Measurements from ENCODE around the gene KIF26B.

KIF26B gene

GRCh38 chr1:245292141-245292540, 137.4 kb downstream of the KIF26B start:
- no peaks in the 10 kb centered on the region for H3K9me3 ChIP-seq (ENCODE audit: control insufficient read depth, low read length)
- H3K27me3 ChIP-seq (replicated peaks; ENCODE audit: control insufficient read depth, insufficient read depth, low read length): peaks cover 10% of the 10 kb centered on the region
- DNase-seq (ENCODE audit: low read depth): no peak
- H3K4me3 ChIP-seq (ENCODE audit: low read length): no peak overlapping the region
- no peaks in the 10 kb centered on the region for H3K4me1 ChIP-seq (ENCODE audit: control insufficient read depth, insufficient read depth, low read length)
- H3K36me3 ChIP-seq (ENCODE audit: control insufficient read depth, insufficient read depth, low read length, severe bottlenecking): no peaks in the 10 kb centered on the region
- H3K9ac ChIP-seq (ENCODE audit: low read length): no peak overlapping the region

GRCh38 chr1:245292553-245292952, 137.8 kb downstream of the KIF26B start:
- Histone ChIP-seq H3K4me1 (ENCODE audit: control insufficient read depth, insufficient read depth, low read length) (no peaks in the 10 kb centered on the region), H3K9me3 (ENCODE audit: control insufficient read depth, low read length) (no peaks in the 10 kb centered on the region), H3K9ac (ENCODE audit: low read length) (no peak overlapping the region), H3K27me3 (replicated peaks; ENCODE audit: control insufficient read depth, insufficient read depth, low read length) (peaks cover 10% of the 10 kb centered on the region), H3K4me3 (ENCODE audit: low read length) (no peak overlapping the region), H3K36me3 (ENCODE audit: control insufficient read depth, insufficient read depth, low read length, severe bottlenecking) (no peaks in the 10 kb centered on the region)
- DNase-seq (ENCODE audit: low read depth): no peak

DNA sequence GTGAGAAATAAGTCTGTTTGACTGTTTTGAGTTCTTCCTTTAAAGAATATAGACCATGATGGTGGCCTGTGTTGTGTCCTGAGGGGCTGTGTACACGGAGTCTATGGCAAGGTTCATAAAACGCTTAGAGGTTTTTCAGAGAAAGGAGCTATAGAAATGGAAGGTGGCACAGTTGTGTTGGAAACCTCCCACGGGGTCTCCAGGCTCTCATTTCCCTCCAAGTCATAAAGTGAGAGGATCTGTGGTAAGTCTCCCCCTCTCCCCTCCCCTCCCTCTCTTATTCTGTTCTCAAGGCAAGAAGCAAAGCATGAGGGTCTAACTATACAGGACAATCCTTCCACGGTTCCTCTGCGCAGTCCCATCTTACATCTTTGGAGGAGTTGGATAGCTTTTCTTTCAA, 139.2 kb downstream of the KIF26B start:
- no peaks in the 10 kb centered on the region for H3K36me3 ChIP-seq (ENCODE audit: control insufficient read depth, insufficient read depth, low read length, severe bottlenecking)
- no peak overlapping the region for H3K4me3 ChIP-seq (ENCODE audit: low read length)
- H3K27me3 ChIP-seq (replicated peaks; ENCODE audit: control insufficient read depth, insufficient read depth, low read length): peaks cover 10% of the 10 kb centered on the region
- peaks cover 2% of the 10 kb centered on the region for H3K4me1 ChIP-seq (ENCODE audit: control insufficient read depth, insufficient read depth, low read length)
- DNase-seq (ENCODE audit: low read depth): no peak
- no peaks in the 10 kb centered on the region for H3K9me3 ChIP-seq (ENCODE audit: control insufficient read depth, low read length)
- no peak overlapping the region for H3K9ac ChIP-seq (ENCODE audit: low read length)

DNA sequence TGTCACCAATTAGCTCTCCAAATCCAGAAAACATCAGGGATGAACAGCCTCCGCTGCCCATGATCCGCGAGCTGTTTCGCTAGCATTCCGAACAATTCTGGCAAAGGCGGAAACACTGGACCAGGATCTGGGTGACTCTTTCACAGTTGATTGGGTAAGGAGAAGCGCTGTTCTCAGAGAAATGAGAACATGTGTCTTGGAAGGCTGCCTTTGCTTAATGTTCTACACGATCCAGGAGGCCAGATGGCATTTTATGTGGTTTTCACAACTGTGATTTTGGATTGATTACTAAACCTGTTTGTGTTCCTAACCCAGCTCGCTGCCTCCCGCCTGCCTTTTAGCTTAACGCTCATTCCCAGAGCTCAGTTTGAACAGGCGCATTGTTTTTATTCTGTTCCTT, 144.0 kb downstream of the KIF26B start:
- DNase-seq (ENCODE audit: low read depth): peak; percentile 70
- Histone ChIP-seq H3K9me3 (ENCODE audit: control insufficient read depth, low read length) (no peaks in the 10 kb centered on the region), H3K4me3 (ENCODE audit: low read length) (peak overlapping the region; percentile 60), H3K9ac (ENCODE audit: low read length) (no peak overlapping the region), H3K27me3 (replicated peaks; ENCODE audit: control insufficient read depth, insufficient read depth, low read length) (peaks cover 13% of the 10 kb centered on the region), H3K4me1 (ENCODE audit: control insufficient read depth, insufficient read depth, low read length) (peaks cover 4% of the 10 kb centered on the region), H3K36me3 (ENCODE audit: control insufficient read depth, insufficient read depth, low read length, severe bottlenecking) (no peaks in the 10 kb centered on the region)

- peaks cover 4% of the 10 kb centered on the region for H3K4me1 ChIP-seq (ENCODE audit: control insufficient read depth, insufficient read depth, low read length)
- H3K9ac ChIP-seq (ENCODE audit: low read length): no peak overlapping the region
- H3K4me3 ChIP-seq (ENCODE audit: low read length): peak overlapping the region; percentile 50
- H3K27me3 ChIP-seq (replicated peaks; ENCODE audit: control insufficient read depth, insufficient read depth, low read length): peaks cover 3% of the 10 kb centered on the region
- H3K36me3 ChIP-seq (ENCODE audit: control insufficient read depth, insufficient read depth, low read length, severe bottlenecking): no peaks in the 10 kb centered on the region
- H3K9me3 ChIP-seq (ENCODE audit: control insufficient read depth, low read length): no peaks in the 10 kb centered on the region
- peak; percentile 62 for DNase-seq (ENCODE audit: low read depth)
Observed at GRCh38 chr1:245301162-245301580, 146.4 kb downstream of the KIF26B start.

DNA sequence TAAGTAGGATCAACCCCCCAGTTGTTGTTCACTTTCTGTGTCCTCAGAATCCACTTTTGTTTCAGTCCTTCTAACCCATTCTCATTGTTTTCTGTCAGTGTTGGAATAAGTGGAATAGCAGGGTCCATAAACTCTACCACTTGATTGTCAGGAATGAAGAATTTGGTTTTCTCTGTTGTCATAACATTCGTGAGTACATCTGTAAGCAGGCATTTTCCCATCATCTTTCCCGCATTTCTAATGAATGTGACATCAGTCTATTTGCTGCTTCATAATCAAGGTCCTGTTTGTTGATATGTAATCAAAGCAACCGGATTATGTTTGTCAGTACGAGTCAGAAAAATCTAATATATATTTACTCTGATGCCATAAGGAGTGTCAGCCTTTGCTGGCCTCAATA, 147.1 kb downstream of the KIF26B start:
- H3K9ac ChIP-seq (ENCODE audit: low read length): no peak overlapping the region
- peaks cover 4% of the 10 kb centered on the region for H3K4me1 ChIP-seq (ENCODE audit: control insufficient read depth, insufficient read depth, low read length)
- DNase-seq (ENCODE audit: low read depth): no peak
- no peak overlapping the region for H3K4me3 ChIP-seq (ENCODE audit: low read length)
- no peaks in the 10 kb centered on the region for H3K9me3 ChIP-seq (ENCODE audit: control insufficient read depth, low read length)
- H3K27me3 ChIP-seq (replicated peaks; ENCODE audit: control insufficient read depth, insufficient read depth, low read length): peaks cover 3% of the 10 kb centered on the region
- no peaks in the 10 kb centered on the region for H3K36me3 ChIP-seq (ENCODE audit: control insufficient read depth, insufficient read depth, low read length, severe bottlenecking)

DNA sequence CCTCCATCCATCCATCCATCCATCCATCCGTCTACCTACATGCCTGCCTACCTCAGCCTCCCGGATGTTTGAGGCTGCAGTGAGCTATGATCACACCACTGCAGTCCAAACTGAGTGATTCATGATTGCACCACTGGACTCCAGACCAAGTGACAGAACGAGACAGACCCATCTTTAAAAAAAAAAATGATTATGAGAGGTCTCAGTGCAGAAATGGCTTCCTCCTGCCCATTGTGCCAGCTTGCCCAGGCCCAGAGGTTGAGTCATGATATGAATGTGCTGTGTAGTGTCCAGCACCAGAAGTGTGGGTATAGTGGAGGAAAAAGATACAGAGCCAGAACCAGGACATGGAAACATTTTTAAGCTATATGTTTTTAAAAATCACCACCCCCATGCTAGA, 149.9 kb downstream of the KIF26B start:
- H3K9ac ChIP-seq (ENCODE audit: low read length): no peak overlapping the region
- no peaks in the 10 kb centered on the region for H3K36me3 ChIP-seq (ENCODE audit: control insufficient read depth, insufficient read depth, low read length, severe bottlenecking)
- no peak overlapping the region for H3K4me3 ChIP-seq (ENCODE audit: low read length)
- no peaks in the 10 kb centered on the region for H3K9me3 ChIP-seq (ENCODE audit: control insufficient read depth, low read length)
- peaks cover 3% of the 10 kb centered on the region for H3K27me3 ChIP-seq (replicated peaks; ENCODE audit: control insufficient read depth, insufficient read depth, low read length)
- no peaks in the 10 kb centered on the region for H3K4me1 ChIP-seq (ENCODE audit: control insufficient read depth, insufficient read depth, low read length)
- DNase-seq (ENCODE audit: low read depth): no peak

DNA sequence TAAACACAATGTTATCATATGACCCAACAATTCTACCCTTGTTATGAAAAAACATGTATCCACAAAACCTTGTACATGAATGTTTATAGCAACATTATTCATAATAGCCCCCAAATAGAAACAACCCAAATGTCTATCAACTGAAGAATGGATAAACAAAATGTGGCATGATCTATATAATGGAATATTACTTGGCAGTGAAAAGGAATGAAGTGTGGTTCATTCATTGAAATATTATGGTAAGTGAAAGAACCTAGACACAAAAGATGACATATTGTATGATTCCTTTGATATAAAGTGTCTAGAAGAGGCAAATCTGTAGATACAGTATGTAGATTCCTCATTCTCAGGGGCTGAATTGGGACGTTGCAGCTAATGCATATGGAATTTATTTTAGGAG, 151.2 kb downstream of the KIF26B start:
- Histone ChIP-seq H3K9ac (ENCODE audit: low read length) (no peak overlapping the region), H3K9me3 (ENCODE audit: control insufficient read depth, low read length) (no peaks in the 10 kb centered on the region), H3K36me3 (ENCODE audit: control insufficient read depth, insufficient read depth, low read length, severe bottlenecking) (no peaks in the 10 kb centered on the region), H3K27me3 (replicated peaks; ENCODE audit: control insufficient read depth, insufficient read depth, low read length) (peaks cover 3% of the 10 kb centered on the region), H3K4me1 (ENCODE audit: control insufficient read depth, insufficient read depth, low read length) (peaks cover 6% of the 10 kb centered on the region), H3K4me3 (ENCODE audit: low read length) (no peak overlapping the region)
- no peak for DNase-seq (ENCODE audit: low read depth)

GRCh38 chr1:245306628-245307410, 152.0 kb downstream of the KIF26B start:
- no peak for DNase-seq (ENCODE audit: low read depth)
- no peak overlapping the region for H3K9ac ChIP-seq (ENCODE audit: low read length)
- H3K9me3 ChIP-seq (ENCODE audit: control insufficient read depth, low read length): no peaks in the 10 kb centered on the region
- no peaks in the 10 kb centered on the region for H3K36me3 ChIP-seq (ENCODE audit: control insufficient read depth, insufficient read depth, low read length, severe bottlenecking)
- no peak overlapping the region for H3K4me3 ChIP-seq (ENCODE audit: low read length)
- H3K27me3 ChIP-seq (replicated peaks; ENCODE audit: control insufficient read depth, insufficient read depth, low read length): peaks cover 4% of the 10 kb centered on the region
- peaks cover 8% of the 10 kb centered on the region for H3K4me1 ChIP-seq (ENCODE audit: control insufficient read depth, insufficient read depth, low read length)

DNA sequence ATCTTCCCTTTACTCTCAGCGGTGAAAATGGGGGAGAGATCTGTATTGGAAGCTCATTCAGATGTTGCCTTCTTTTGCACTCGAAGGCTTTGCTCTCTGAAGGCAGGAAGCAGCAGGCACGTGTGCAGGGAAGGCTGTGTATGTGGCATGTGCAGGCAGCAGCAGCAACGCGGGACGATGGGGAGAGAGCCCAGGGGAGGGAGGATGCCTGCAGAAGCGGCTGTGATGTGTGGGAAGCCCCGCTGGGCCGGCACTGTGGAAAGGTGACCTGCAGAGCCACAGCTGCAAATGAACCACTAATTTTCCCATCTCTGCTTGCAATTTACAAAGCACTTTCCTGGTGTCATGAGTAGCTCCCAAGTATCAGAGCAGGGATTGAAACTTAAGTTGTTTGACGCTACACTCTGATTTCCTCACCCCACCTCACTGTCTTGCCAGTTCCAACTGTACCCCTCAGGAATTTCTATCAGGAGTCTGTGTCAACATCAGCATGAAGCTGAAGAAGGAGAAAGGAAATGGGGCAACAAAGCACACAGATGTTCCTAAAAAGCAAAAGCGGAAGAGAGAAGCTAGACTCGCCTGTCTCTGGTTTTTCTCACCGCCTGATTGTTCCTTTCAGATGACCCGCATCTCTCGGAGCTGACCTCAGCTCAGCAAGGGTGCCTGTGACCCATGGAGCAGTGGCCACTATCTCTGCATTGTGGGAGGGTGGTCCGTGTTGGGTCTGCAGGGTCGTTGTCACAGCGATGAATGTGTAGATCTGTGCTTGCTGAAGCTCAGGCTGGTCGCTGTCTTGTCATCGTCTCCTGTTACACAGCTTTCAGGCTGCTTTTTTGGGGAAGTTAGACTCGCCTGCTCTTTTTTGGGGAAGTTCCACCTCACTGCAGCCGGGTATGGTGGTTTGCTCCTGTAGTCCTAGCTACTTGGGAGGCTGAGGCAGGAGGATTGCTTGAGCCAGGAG, 156.1 kb downstream of the KIF26B start:
- Histone ChIP-seq H3K36me3 (ENCODE audit: control insufficient read depth, insufficient read depth, low read length, severe bottlenecking) (no peaks in the 10 kb centered on the region), H3K9ac (ENCODE audit: low read length) (no peak overlapping the region), H3K4me1 (ENCODE audit: control insufficient read depth, insufficient read depth, low read length) (peaks cover 8% of the 10 kb centered on the region), H3K4me3 (ENCODE audit: low read length) (peak overlapping the region; percentile 27), H3K9me3 (ENCODE audit: control insufficient read depth, low read length) (no peaks in the 10 kb centered on the region), H3K27me3 (replicated peaks; ENCODE audit: control insufficient read depth, insufficient read depth, low read length) (peaks cover 3% of the 10 kb centered on the region)
- peak; percentile 24 for DNase-seq (ENCODE audit: low read depth)

GRCh38 chr1:245311887-245312536, 157.2 kb downstream of the KIF26B start:
- Histone ChIP-seq H3K4me1 (ENCODE audit: control insufficient read depth, insufficient read depth, low read length) (peaks cover 8% of the 10 kb centered on the region), H3K36me3 (ENCODE audit: control insufficient read depth, insufficient read depth, low read length, severe bottlenecking) (no peaks in the 10 kb centered on the region), H3K27me3 (replicated peaks; ENCODE audit: control insufficient read depth, insufficient read depth, low read length) (peaks cover 7% of the 10 kb centered on the region), H3K9me3 (ENCODE audit: control insufficient read depth, low read length) (no peaks in the 10 kb centered on the region), H3K4me3 (ENCODE audit: low read length) (no peak overlapping the region), H3K9ac (ENCODE audit: low read length) (no peak overlapping the region)
- no peak for DNase-seq (ENCODE audit: low read depth)
